GM20431 (cell line): ENCODE measurements around the gene FGD4.

ENCODE experiments used
- in situ Hi-C: fragments of 300-500 bp; cut with MseI, MboI; formaldehyde crosslinking; loops from one replicate; pipeline ENCODE4 v1.15.0; 2020; ENCODE audit warnings: low sequenced_read_pairs; ENCODE audit not compliant: unreplicated experiment

FGD4 gene

DNA sequence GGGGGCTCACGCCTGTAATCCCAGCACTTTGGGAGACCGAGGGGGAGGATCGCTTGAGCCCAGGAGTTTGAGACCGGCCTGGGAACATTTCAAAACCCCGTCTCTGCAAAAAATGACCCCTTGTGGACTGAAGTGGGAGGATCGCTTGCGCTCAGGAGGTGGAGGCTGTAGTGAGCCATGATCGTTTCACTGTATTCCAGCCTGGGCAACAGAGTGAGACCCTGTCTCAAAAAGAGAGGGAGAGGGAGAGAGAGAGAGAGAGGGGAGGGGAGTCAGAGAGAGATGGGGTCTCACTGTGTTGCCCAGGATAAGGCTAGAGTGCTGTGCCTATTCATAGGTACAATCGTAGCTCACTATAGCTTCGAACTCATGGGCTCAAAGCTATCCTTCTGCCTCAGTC is 2.8 kb downstream of the FGD4 start:
- in situ Hi-C loops: no loop called here

DNA sequence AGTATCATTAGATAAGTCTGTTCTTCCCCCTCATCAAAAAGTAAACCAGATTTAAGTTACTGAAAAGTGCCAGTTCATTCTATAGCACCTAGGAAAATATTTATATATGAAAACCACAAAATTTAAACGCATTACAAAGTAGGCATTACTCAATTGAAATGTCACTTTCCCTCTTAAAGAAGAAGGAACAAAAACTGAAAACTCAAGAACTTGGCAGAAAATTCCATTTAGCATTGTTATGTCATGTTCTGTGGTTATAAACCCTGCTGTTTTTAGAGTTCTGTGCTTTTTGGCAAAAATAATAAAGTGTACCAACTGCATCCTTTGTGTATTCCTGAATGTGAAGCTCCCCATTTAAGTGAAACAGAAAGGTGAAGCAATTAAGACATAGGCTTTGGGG is 3.6 kb downstream of the FGD4 start:
- in situ Hi-C loops: no loop called here

DNA sequence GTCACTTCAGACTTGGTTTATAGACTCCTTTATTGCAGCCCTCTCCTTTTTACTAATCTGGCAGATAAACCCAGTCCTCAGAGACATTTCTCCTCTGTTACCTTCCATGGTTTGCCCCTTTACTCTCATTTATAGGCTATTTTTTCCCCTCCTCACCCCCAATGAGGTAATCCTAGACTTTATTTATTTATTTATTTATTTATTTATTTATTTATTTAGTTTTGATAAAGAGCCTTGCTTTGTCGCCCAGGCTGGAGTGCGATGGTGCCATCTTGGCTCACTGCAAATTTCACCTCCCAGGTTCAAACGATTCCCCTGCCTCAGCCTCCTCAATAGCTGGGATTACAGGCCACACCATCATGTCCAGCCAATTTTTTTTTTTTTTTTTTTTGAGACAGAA is 8.4 kb downstream of the FGD4 start:
- in situ Hi-C loops: no loop called here

DNA sequence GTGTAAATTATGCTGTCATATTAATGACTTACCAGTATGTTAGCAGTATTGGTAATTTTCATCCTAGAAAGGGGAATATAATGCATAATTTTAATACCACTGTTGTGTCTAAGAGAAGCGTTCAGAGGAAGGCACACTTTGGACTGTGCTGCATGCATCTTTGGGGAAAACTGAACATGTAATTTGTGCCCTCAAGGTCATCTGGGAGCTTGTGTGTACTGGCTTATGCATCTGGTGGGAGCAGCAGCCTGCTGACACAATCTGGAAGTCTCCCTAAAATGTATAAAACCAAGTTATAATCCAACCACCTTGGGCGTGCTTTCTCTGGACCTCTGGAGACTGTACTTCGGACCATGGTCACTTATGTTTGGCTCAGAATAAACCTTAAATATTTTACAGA is 14.1 kb downstream of the FGD4 start:
- in situ Hi-C loops: no loop called here

- in situ Hi-C loops: no loop called here
These were observed 18.9 kb downstream of the FGD4 start for GRCh38 chr12:32418221-32418620.

GRCh38 chr12:32418903-32419519 is 19.7 kb downstream of the FGD4 start:
- in situ Hi-C loops: no loop called here

DNA sequence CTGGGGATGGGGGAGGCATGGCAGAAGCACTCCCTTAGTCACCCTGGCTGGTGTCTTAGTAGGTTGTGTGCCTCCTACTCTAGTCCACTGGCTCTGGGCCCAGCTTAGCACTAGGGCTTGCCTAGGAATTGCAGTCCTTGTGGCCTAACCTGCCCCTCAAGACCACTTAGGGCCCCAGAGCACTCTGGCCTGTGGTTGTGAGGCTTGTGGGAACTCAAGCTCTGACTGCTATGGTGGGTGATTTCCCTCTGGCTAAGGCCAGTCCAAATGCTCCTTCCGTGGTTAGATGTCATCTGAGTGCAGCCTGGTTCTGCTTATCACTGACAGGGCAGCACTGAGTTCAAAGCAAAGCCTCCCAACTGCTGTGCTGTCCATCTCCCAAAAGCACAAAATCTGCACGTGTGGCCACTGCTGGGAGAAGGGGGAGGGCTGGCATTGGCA is 20.2 kb downstream of the FGD4 start:
- in situ Hi-C loops: no loop called here

DNA sequence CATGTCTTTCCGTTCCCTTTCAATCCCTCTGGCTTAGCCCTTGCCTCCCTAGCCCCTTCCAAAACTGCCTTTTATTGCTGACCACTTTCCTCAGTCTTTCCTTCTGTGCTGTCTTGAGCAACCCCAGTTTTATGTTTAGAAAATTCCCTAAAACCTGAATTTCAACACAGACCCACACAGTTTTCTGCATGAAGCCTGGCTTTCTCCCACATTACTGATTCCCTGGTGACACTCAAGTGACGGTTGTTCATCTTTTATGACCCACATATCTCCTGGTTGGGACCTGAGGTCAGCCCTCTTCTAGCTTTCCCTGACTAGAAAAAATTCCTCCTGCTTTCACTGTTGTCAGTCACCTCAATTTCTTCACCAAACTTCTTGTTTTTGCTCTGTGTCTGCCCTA is 21.0 kb downstream of the FGD4 start:
- in situ Hi-C loops: no loop called here

- in situ Hi-C loops: no loop called here
These were observed 24.2 kb downstream of the FGD4 start for GRCh38 chr12:32423559-32423958.

GRCh38 chr12:32431025-32431424 is 31.7 kb downstream of the FGD4 start:
- in situ Hi-C loops: no loop called here

GRCh38 chr12:32435921-32436705 is 36.8 kb downstream of the FGD4 start:
- in situ Hi-C loops: no loop called here

DNA sequence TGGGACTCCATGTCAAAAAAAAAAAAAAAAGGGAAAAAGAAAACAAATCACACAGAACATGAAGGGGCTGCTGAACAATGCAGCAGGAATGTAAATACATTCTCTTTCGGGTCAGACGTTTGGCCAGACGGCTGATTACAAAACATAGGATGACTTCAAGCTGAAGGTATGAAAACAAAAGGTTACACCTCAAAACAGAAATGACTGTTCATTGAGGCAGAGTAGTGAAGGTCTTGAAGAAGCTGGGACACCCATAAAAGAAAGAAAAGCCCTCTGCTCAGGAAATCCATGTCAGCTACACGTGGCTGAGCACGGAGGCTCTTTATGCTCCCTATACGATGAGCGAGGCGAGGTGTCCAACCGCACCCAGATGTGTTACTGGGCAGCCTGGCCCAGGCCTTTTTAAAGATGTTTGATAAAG is 37.7 kb downstream of the FGD4 start:
- in situ Hi-C loops: no loop called here

DNA sequence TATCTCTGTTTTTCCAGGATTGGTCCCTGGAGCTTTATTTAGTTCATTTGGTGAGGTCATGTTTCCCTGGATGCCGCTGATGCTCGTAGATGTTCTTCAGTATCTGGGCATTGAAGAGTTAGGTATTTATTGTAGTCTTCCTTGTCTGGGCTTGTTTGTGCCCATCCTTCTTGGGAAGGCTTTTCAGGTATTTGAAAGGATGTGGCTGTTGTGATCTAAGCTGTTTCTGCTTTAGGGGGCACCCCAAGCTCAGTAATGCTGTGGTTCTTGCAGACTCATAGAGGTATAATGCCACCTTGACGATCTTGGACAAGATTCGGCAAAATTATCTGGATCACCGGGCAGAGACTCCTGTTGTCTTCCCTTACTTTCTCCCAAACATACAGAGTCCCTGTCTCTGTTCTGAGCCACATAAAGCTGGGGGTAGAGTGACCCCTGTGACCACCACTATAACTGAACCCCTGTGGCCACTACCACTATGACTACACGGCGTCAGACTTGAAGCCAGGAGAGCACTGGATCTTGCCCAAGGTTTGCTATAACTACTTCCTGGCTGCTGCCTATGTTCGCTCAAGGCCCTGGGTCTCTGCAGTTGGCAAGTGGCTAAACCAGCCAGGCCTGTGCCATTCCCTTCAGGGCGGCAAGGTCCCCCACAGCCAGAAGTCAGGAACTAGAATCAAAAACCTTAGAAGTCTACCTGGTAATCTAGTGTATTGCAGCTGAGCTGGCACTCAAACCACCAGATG is 40.9 kb downstream of the FGD4 start:
- in situ Hi-C loops: no loop called here

GRCh38 chr12:32443491-32443890 is 44.1 kb downstream of the FGD4 start:
- in situ Hi-C loops: no loop called here

GRCh38 chr12:32444895-32445294 is 45.5 kb downstream of the FGD4 start:
- in situ Hi-C loops: no loop called here

- in situ Hi-C loops: no loop called here
These were observed 46.0 kb downstream of the FGD4 start for GRCh38 chr12:32445356-32445755.

DNA sequence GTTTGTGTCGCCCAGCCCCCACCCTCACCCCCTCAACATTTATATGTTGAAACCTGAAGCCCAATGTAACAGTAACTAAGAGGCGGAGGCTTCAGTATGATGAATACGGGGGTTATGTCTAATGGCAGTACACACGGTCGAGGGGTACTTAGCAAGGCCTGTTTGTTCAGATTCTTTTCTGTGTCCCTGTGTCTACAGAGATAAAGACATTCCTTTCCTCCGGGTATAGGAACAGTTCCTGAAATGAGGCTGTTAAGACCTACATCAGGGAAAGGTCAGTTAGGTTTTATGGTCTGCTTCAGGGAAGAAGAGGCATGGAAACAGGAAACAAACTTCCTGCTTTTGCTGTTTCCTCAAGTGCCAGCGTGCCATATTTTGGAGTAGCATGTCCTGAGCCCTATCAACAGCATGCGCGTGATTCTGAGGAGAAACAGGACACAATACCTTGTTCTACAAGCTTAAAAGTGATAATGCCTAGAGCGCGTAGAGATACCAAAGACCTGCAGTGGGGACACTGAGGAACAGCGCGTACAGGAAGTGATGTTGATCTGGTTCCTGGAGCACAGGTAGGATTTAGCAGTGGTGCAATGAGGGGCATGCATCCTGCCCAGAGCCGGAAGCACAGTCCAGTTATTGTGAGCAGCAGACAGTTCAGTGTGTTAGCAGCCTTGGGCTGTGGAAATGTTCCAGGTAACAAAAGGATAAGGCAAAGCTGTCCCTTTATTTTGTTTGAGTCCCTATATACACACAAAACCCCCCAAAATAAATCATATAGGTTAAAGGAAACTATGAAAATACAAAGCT is 47.2 kb downstream of the FGD4 start:
- in situ Hi-C loops: no loop called here

DNA sequence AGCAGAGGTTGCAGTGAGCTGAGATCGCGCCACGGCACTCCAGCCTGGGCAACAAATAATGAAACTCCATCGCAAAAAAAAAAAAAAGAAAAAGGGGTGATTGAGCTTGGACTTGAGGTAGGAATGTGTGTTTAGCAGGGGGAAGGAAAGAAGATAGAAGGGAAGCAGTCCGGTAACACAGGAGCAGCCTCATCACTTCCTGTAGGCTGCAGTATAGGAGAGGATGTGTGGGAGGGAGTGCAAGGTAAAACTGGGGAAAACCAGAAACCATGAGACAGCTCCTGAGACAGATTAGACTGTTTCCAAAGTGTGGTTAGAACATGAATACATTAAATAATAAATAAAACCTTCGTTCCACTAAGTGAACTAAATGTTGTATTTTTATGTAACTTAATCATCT is 49.2 kb downstream of the FGD4 start:
- in situ Hi-C loops: no loop called here

DNA sequence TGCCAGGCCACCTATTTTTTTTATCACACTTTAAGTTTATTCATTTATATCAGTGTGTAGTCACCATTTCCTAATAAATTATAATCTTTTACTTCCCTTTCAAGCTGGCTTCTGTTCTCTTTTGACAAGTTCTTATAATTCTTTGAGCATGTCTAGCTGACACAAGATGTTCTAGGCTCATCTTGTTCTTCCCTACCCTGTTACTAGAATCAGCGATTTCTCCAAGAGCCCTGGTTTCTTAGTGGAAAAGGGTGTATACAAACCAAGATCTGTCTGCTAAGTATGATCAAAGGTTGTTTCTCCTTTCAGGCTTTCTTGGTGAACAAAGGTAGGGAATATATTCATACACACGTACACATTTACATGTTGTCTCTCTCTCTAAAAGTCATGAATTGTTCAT is 51.0 kb downstream of the FGD4 start:
- in situ Hi-C loops: loop anchor here (10.0 kb wide), 1 partner anchor 214 kb away; no protein-coding TSS in a partner anchor

DNA sequence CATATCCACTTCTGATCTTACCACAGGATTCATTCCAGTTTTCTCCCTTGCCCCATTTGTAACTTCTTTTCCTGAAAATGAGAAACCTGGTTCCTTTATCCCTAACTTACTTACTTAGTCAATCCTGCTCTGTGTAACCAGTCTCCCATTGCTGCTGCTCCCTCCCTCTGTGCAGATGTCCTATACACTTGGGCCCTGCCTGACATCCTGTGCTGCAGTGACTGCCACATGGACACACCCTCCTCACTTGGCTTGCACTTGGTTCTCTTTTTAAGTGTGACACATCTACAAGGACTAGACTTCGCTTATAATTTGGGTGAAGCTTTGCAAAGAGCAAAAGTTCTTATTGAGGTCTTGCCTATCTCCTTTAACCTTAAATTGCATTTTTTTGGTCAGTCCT is 51.4 kb downstream of the FGD4 start:
- in situ Hi-C loops: loop anchor here (10.0 kb wide), 1 partner anchor 214 kb away; no protein-coding TSS in a partner anchor
